IMR-90 (cell line): ENCODE results near the gene B3GLCT. TPM values are rescaled to one million over a fixed set of nuclear protein-coding genes. Genes with fewer than 3 reads are reported as not detected.

Source experiments
- ATAC-seq: fragments of 200-7000 bp; cut with Tn5 transposase; 2 replicates; pipeline ENCODE4 v1.9.1; 2020; ENCODE audit warnings: low read depth, mild to moderate bottlenecking, moderate library complexity
- BruUV-seq: library from RNA; stranded (reverse); fragments of 400-500 nt; replicated peaks from 2 replicates; lab custom pipeline; 2021; lab: Mats Ljungman, UMichigan
- CTCF ChIA-PET: fragments of 300-600 bp; formaldehyde crosslinking; extraction: SDS; loops from one replicate; lab custom pipeline; 2021; ENCODE audit warnings: antibody characterized with exemption; lab: Yijun Ruan, JAX
- POLR2A ChIA-PET: fragments of 300-600 bp; sonication (Branson Sonifier 250); formaldehyde crosslinking; loops from one replicate; lab custom pipeline; 2022; ENCODE audit warnings: antibody characterized with exemption; ENCODE audit not compliant: unreplicated experiment; lab: Charles Lee
- DNase-seq: peaks from one replicate; pipeline ENCODE4 v3.0.0; 2013
- H2AFZ ChIP-seq: replicated peaks from 2 replicates; pipeline ENCODE3; 2013; ENCODE audit warnings: low read length, mild to moderate bottlenecking; ENCODE audit not compliant: poor library complexity
- H2AK5ac ChIP-seq: 2 replicates; pipeline ENCODE4 v1.6.1; 2013; ENCODE audit warnings: low read depth, low read length, inconsistent platforms
- H2AK9ac ChIP-seq: replicated peaks from 2 replicates; pipeline ENCODE3; 2013; ENCODE audit warnings: mild to moderate bottlenecking, low read depth, low read length, moderate library complexity; ENCODE audit not compliant: poor library complexity
- H2BK120ac ChIP-seq: 2 replicates; pipeline ENCODE4 v1.6.1; 2013; ENCODE audit warnings: low read depth, low read length, inconsistent platforms
- H2BK15ac ChIP-seq: 3 replicates; pipeline ENCODE4 v1.6.1; 2013; ENCODE audit warnings: low read depth, low read length, inconsistent platforms
- H2BK20ac ChIP-seq: 2 replicates; pipeline ENCODE4 v1.6.1; 2013; ENCODE audit warnings: low read depth, mild to moderate bottlenecking, inconsistent platforms, low read length, moderate library complexity
- H2BK5ac ChIP-seq: 2 replicates; pipeline ENCODE4 v1.6.1; 2013; ENCODE audit warnings: mild to moderate bottlenecking, low read depth, low read length, inconsistent platforms; ENCODE audit not compliant: poor library complexity, severe bottlenecking
- H3K14ac ChIP-seq: replicated peaks from 2 replicates; pipeline ENCODE4 v1.6.1; 2013; ENCODE audit warnings: low read depth, low read length, inconsistent platforms
- H3K18ac ChIP-seq: 2 replicates; pipeline ENCODE4 v1.6.1; 2013; ENCODE audit warnings: low read depth, low read length, control low read depth
- H3K23ac ChIP-seq: 2 replicates; pipeline ENCODE4 v1.6.1; 2013; ENCODE audit warnings: low read depth, low read length, inconsistent platforms
- H3K27ac ChIP-seq: 2 replicates; pipeline ENCODE4 v1.5.1; 2013; ENCODE audit warnings: mild to moderate bottlenecking, control low read depth, low read length; ENCODE audit not compliant: insufficient read depth
- H3K27me3 ChIP-seq: 2 replicates; pipeline ENCODE4 v1.6.1; 2013; ENCODE audit warnings: low read length; ENCODE audit not compliant: control insufficient read depth, insufficient read depth
- H3K36me3 ChIP-seq: 2 replicates; pipeline ENCODE4 v1.6.1; 2013; ENCODE audit warnings: low read length, mixed read lengths; ENCODE audit not compliant: control insufficient read depth, insufficient read depth
- H3K4ac ChIP-seq: 2 replicates; pipeline ENCODE4 v1.6.1; 2013; ENCODE audit warnings: low read depth, low read length, inconsistent platforms
- H3K4me1 ChIP-seq: 2 replicates; pipeline ENCODE4 v1.6.1; 2013; ENCODE audit warnings: low read length, mixed read lengths; ENCODE audit not compliant: control insufficient read depth, insufficient read depth
- H3K4me2 ChIP-seq: 2 replicates; pipeline ENCODE4 v1.6.1; 2013; ENCODE audit warnings: low read depth, mild to moderate bottlenecking, control low read depth, low read length, moderate library complexity
- H3K4me3 ChIP-seq: 2 replicates; pipeline ENCODE4 v1.5.1; 2013; ENCODE audit warnings: low read depth, mild to moderate bottlenecking, control low read depth, low read length, moderate library complexity; ENCODE audit not compliant: insufficient read depth
- H3K56ac ChIP-seq: 2 replicates; pipeline ENCODE4 v1.6.1; 2013; ENCODE audit warnings: low read length, inconsistent platforms; ENCODE audit not compliant: insufficient read depth; ENCODE audit errors: extremely low read depth
- H3K79me1 ChIP-seq, 2 experiments: 2 replicates each; pipeline ENCODE4 v1.6.1; 2013; ENCODE audit warnings: low read length in 2 of 2, inconsistent platforms in 1 of 2, low read depth in 1 of 2
- H3K9ac ChIP-seq: 2 replicates; pipeline ENCODE4 v1.6.1; 2013; ENCODE audit warnings: low read depth, low read length, control low read depth
- H3K9me1 ChIP-seq: 2 replicates; pipeline ENCODE4 v1.6.1; 2013; ENCODE audit warnings: low read length, inconsistent platforms; ENCODE audit not compliant: insufficient read depth
- H3K9me3 ChIP-seq: 2 replicates; pipeline ENCODE4 v1.6.1; 2013; ENCODE audit warnings: low read length; ENCODE audit not compliant: control insufficient read depth, insufficient read depth
- H4K20me1 ChIP-seq: 2 replicates; pipeline ENCODE4 v1.6.1; 2013; ENCODE audit warnings: low read length, inconsistent platforms; ENCODE audit not compliant: insufficient read depth
- H4K5ac ChIP-seq: 2 replicates; pipeline ENCODE4 v1.6.1; 2013; ENCODE audit warnings: mild to moderate bottlenecking, low read depth, low read length, control low read depth
- H4K8ac ChIP-seq, 2 experiments: 2 replicates each; pipeline ENCODE4 v1.6.1; 2013; ENCODE audit warnings: low read depth in 2 of 2, low read length in 2 of 2, control low read depth in 1 of 2, inconsistent platforms in 1 of 2
- H4K91ac ChIP-seq: 2 replicates; pipeline ENCODE4 v1.6.1; 2013; ENCODE audit warnings: low read depth, low read length, inconsistent platforms; ENCODE audit not compliant: insufficient read depth
- BHLHE40 ChIP-seq: fragments of 150-350 bp; IDR thresholded peaks from 2 replicates; pipeline ENCODE4 v1.6.1; 2016; ENCODE audit warnings: mild to moderate bottlenecking, low read depth, low read length
- NFE2L2 ChIP-seq: fragments of 150-350 bp; IDR thresholded peaks from 2 replicates; pipeline ENCODE4 v1.6.1; 2016; ENCODE audit warnings: low read depth, mild to moderate bottlenecking, low read length
- dilution Hi-C: fragments of 300-500 bp; cut with HindIII; formaldehyde crosslinking; loops from one replicate; pipeline ENCODE4 v1.14.3; 2018; ENCODE audit warnings: low sequenced_read_pairs; ENCODE audit not compliant: unreplicated experiment
- in situ Hi-C: fragments of 300-500 bp; cut with MboI; formaldehyde crosslinking; loops from 3 replicates; pipeline ENCODE4 v1.14.3; 2019; ENCODE audit warnings: low sequenced_read_pairs, inconsistent platforms, mixed read lengths
- intact Hi-C: fragments of 100-400 bp; cut with micrococcal nuclease; formaldehyde crosslinking; loops from 2 replicates; pipeline ENCODE4 v1.10.0; 2022
- polyA plus RNA-seq, 3 experiments: library from polyadenylated mRNA; depleted of rRNA; stranded (reverse); fragments of >200 nt; gene quantifications; 2 replicates each; pipeline ENCODE4 v1.2.3, GENCODE V29; 2012; ENCODE audit warnings: low replicate concordance in 1 of 3
- total RNA-seq: library from RNA; depleted of rRNA; stranded (reverse); fragments of >200 nt; gene quantifications from 2 replicates; pipeline ENCODE4 v1.2.3, GENCODE V29; 2012
- TF ChIP-seq, protein P1 (sequence below): fragments of 150-350 bp; IDR thresholded peaks from 2 replicates; pipeline ENCODE4 v1.6.1; 2017; ENCODE audit warnings: mild to moderate bottlenecking, antibody characterized with exemption, low read length, low read depth

The B3GLCT gene
- total and polyA plus RNA-seq, 2 of the 4 experiments (the other 2 are of a cell fraction) = 2.0 to 4.5 TPM

DNA sequence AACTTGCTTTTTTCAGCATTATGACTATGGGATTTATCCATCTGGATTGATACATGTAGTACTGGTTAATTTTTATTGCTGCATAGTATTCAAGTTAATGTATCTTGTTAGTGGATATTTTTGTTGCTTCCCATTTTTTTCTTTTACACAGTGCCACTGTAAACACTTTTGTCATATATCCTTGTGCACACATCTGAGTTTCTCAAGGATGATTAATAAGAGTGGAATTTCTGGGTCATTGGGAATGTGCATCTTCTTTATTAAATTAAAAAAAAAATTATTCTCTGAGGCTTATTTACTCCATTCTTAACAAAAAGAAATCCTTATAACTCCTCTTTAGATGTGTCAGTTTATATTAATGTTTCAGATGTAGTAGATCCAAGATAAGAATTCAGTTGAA lies 27.3 kb downstream of the B3GLCT start:
- H2BK20ac ChIP-seq = no peak overlapping the region
- in situ Hi-C loops = loop anchor here (25.0 kb wide), 1 partner anchor 510 kb away; the partner anchor contains the start of gene RXFP2
- BruUV-seq = no TSS peak
- no peak overlapping the region for H2BK5ac ChIP-seq
- CTCF ChIA-PET = interaction anchor here (0.6 kb wide), 1 partner anchor 132 kb away, joined by 4 read pairs; no protein-coding TSS in a partner anchor
- no peaks in the 10 kb centered on the region for H3K36me3 ChIP-seq
- H3K4ac ChIP-seq = no peak overlapping the region
- H3K4me1 ChIP-seq = no peaks in the 10 kb centered on the region
- H3K14ac ChIP-seq = no peak overlapping the region
- no peak overlapping the region for H2BK120ac ChIP-seq
- peaks cover 7% of the 10 kb centered on the region; the same call in 1 of the 2 replicates for H3K9me1 ChIP-seq
- no peaks in the 10 kb centered on the region; a peak in 1 of 4 replicates for H3K79me1 ChIP-seq
- H4K8ac ChIP-seq = no peak overlapping the region
- H3K56ac ChIP-seq = no peak overlapping the region
- no peak overlapping the region for H3K18ac ChIP-seq
- TF ChIP-seq BHLHE40 (no peak), NFE2L2 (no peak)
- TF ChIP-seq, protein P1, sequence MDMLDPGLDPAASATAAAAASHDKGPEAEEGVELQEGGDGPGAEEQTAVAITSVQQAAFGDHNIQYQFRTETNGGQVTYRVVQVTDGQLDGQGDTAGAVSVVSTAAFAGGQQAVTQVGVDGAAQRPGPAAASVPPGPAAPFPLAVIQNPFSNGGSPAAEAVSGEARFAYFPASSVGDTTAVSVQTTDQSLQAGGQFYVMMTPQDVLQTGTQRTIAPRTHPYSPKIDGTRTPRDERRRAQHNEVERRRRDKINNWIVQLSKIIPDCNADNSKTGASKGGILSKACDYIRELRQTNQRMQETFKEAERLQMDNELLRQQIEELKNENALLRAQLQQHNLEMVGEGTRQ = no peak
- H3K4me3 ChIP-seq = no peak overlapping the region
- H2AFZ ChIP-seq = no peak overlapping the region
- H4K5ac ChIP-seq = no peak overlapping the region
- H3K27ac ChIP-seq = no peak overlapping the region
- no peak overlapping the region for H2AK9ac ChIP-seq
- intact Hi-C loops = no loop called here
- H3K23ac ChIP-seq = no peak overlapping the region
- H4K91ac ChIP-seq = no peak overlapping the region
- POLR2A ChIA-PET = no interaction called here
- H2AK5ac ChIP-seq = no peak overlapping the region
- DNase-seq (peak; percentile 13), ATAC-seq (peak; percentile 21; the same call in 1 of the 2 replicates)
- dilution Hi-C loops = no loop called here
- no peak overlapping the region for H3K9ac ChIP-seq
- no peak overlapping the region for H2BK15ac ChIP-seq
- no peaks in the 10 kb centered on the region for H3K27me3 ChIP-seq
- H3K9me3 ChIP-seq = no peaks in the 10 kb centered on the region
- no peak overlapping the region for H3K4me2 ChIP-seq
- no peaks in the 10 kb centered on the region for H4K20me1 ChIP-seq
